GM21381 (cell line): Measurements from ENCODE around the gene DENND11.

Experiments used
- ATAC-seq: cut with Tn5 transposase; IDR thresholded peaks from one replicate; pipeline ENCODE4 v1.9.1; 2021; ENCODE audit warnings: mild to moderate bottlenecking, moderate library complexity; ENCODE audit not compliant: unreplicated experiment

Gene DENND11

GRCh38 chr7:141702047-141702567 is at the start of gene DENND11:
TSS of gene DENND11 (minus strand) at chr7:141702166. CDS start at chr7:141702153, 13 bp downstream.
- peak; percentile 70 for ATAC-seq

- ATAC-seq, result no peak
Observed at GRCh38 chr7:141748396-141748795, 46.4 kb upstream of the DENND11 start.

- no peak for ATAC-seq
Observed at GRCh38 chr7:141744131-141744530, 42.2 kb upstream of the DENND11 start.

- no peak for ATAC-seq
Observed at GRCh38 chr7:141742229-141742628, 40.3 kb upstream of the DENND11 start.

- no peak for ATAC-seq
Observed at GRCh38 chr7:141739250-141739649, 37.3 kb upstream of the DENND11 start.

GRCh38 chr7:141738592-141739013 is 36.6 kb upstream of the DENND11 start:
- ATAC-seq, result no peak

GRCh38 chr7:141737836-141738591 is 36.0 kb upstream of the DENND11 start, which contains the start of gene SSBP1:
TSS of gene SSBP1 (plus strand) at chr7:141738358. CDS start at chr7:141739167, 809 bp downstream.
- ATAC-seq, result peak; percentile 88

GRCh38 chr7:141737118-141737835 is 35.3 kb upstream of the DENND11 start:
- ATAC-seq, result no peak

GRCh38 chr7:141731476-141732149 is 29.6 kb upstream of the DENND11 start:
- no peak for ATAC-seq

- ATAC-seq, result no peak
Observed at GRCh38 chr7:141729020-141729419, 27.1 kb upstream of the DENND11 start.

- ATAC-seq, result peak; percentile 69
Observed at GRCh38 chr7:141722529-141722928, 20.6 kb upstream of the DENND11 start.

- no peak for ATAC-seq
Observed at GRCh38 chr7:141717450-141717849, 15.5 kb upstream of the DENND11 start.

- ATAC-seq, result no peak
Observed at GRCh38 chr7:141715794-141716689, 14.1 kb upstream of the DENND11 start.

GRCh38 chr7:141715018-141715417 is 13.1 kb upstream of the DENND11 start:
- ATAC-seq, result no peak

GRCh38 chr7:141714571-141714970 is 12.6 kb upstream of the DENND11 start:
- no peak for ATAC-seq

- ATAC-seq, result no peak
Observed at GRCh38 chr7:141713890-141714289, 11.9 kb upstream of the DENND11 start.

GRCh38 chr7:141712603-141713255 is 10.8 kb upstream of the DENND11 start:
- ATAC-seq, result no peak

GRCh38 chr7:141710301-141710700 is 8.3 kb upstream of the DENND11 start:
- ATAC-seq, result no peak

GRCh38 chr7:141709749-141710148 is 7.8 kb upstream of the DENND11 start:
- no peak for ATAC-seq

- ATAC-seq, result no peak
Observed at GRCh38 chr7:141709318-141709717, 7.4 kb upstream of the DENND11 start.
